ENCODE measurements around the gene SFXN5. TPM values are rescaled to one million over a fixed set of nuclear protein-coding genes. Genes with fewer than 3 reads are reported as not detected.

The SFXN5 gene
- total and polyA plus RNA-seq, 2 of the 8 experiments (the other 6 are each of a cell fraction or from before 2014, with no cell fraction given), result 29.3 to 33.1 TPM

DNA sequence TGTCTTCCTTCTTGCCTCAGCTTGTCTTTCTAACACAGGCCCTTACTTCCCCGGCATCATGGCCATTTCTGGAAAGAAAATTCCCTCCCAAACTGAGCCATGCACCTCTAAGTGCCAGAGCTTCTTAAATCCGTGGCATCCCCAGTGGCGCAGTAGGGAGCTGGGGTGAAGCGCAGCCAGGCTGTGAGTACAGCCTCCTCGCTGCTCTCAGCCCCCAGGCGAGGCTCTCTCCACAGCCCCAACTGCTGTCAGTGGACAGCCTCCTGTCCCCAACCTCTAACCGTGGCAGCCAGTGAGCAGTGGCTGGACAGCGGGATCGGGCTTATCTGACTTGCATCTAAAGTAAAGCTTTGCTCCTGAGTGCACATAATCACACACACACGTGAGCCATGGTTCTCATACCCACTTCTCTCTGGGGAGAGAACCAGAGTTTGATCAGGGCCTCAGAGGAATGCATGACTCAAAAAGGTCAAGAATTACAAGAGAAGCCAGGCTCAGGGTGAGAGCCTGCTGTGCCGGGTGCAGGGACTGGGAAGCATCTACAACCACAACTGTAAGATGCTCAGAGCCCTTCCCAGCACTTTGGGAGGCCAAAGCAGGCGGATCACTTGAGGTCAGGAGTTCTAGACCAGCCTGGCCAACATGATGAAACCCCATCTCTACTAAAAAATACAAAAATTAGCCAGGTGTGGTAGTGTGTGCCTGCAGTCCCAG is 50.7 kb downstream of the SFXN5 start:
- no peaks in the 10 kb centered on the region; a peak in 1 of 7 replicates for H3K4me1 ChIP-seq (replicated peaks in 1 of 4; ENCODE audit: control insufficient read depth in 3 of 4, insufficient read depth in 4 of 4, low read length in 3 of 4)
- no peak overlapping the region for H4K91ac ChIP-seq (replicated peaks; ENCODE audit: insufficient read length, low read length)
- no peak overlapping the region for H2BK5ac ChIP-seq (ENCODE audit: low read depth, low read length)
- H3K14ac ChIP-seq (ENCODE audit: insufficient read length), result no peak overlapping the region
- no peak overlapping the region for H3K56ac ChIP-seq (replicated peaks; ENCODE audit: insufficient read length, low read depth, low read length)
- H3K79me1 ChIP-seq (ENCODE audit: low read depth, low read length), result no peaks in the 10 kb centered on the region
- H3K4ac ChIP-seq (replicated peaks; ENCODE audit: insufficient read length, low read depth, low read length), result no peak overlapping the region
- ChIA-PET POLR2A (ENCODE audit: partially characterized antibody) (interaction anchor here (1.5 kb wide), 1 partner anchor 14 kb away, joined by 3 read pairs; no protein-coding TSS in a partner anchor), CTCF (ENCODE audit: partially characterized antibody) (interaction anchor here (0.6 to 1.7 kb wide), 4 partner anchors 16 to 128 kb away, joined by 3 to 7 read pairs (median 4); no protein-coding TSS in a partner anchor)
- FAIRE-seq (no peak), DNase-seq (ENCODE audit: low read depth in 1 of 2, low spot score in 2 of 2) (peak in 1 of 2 experiments; percentile 36)
- no peaks in the 10 kb centered on the region for H3K9me3 ChIP-seq (ENCODE audit: insufficient read depth in 2 of 2, low read depth in 1 of 2, low read length in 1 of 2)
- no peak overlapping the region for H2BK120ac ChIP-seq (replicated peaks; ENCODE audit: low read depth, low read length)
- H2BK20ac ChIP-seq (ENCODE audit: low read length), result no peak overlapping the region
- H3K27ac ChIP-seq (ENCODE audit: low read depth, low read length), result no peak overlapping the region
- H4K5ac ChIP-seq (ENCODE audit: insufficient read length, low read depth, low read length), result no peak overlapping the region
- H3K27me3 ChIP-seq (replicated peaks in 1 of 4; ENCODE audit: control insufficient read depth in 3 of 4, extremely low read depth in 1 of 4, insufficient read depth in 3 of 4, low read length in 3 of 4), result no peaks in the 10 kb centered on the region
- H2BK15ac ChIP-seq (ENCODE audit: low read length), result 0 out of 2 replicates have a peak overlapping the region, but pooled peaks have one; percentile 16
- no peak overlapping the region for H2AK5ac ChIP-seq (ENCODE audit: low read depth, low read length)
- H3K9ac ChIP-seq (replicated peaks in 1 of 4; ENCODE audit: extremely low read depth in 1 of 4, low read depth in 3 of 4, low read length in 3 of 4), result no peak overlapping the region
- H4K8ac ChIP-seq (ENCODE audit: extremely low read depth, insufficient read depth, low read length), result no peak overlapping the region
- no peak overlapping the region for H3K18ac ChIP-seq (ENCODE audit: extremely low read depth, low read length)
- WGBS, 2 experiments (ENCODE audit: extremely low coverage in 1 of 2, insufficient coverage in 1 of 2, insufficient read length in 1 of 2, insufficient replicate concordance in 2 of 2, low coverage in 1 of 2, low lambda C conversion rate in 2 of 2, missing lambda C conversion rate in 1 of 2), result 90% methylated on average over 12 of the region's 12 CpGs; no CpG with 5 or more reads in 1 of the 2 experiments
- H3K4me3 ChIP-seq (ENCODE audit: extremely low read depth in 1 of 4, insufficient read depth in 2 of 4, low read depth in 3 of 4, low read length in 4 of 4), result no peak overlapping the region
- no peak overlapping the region for H3K4me2 ChIP-seq (ENCODE audit: insufficient read depth in 1 of 2, low read depth in 2 of 2, low read length in 2 of 2)
- no peaks in the 10 kb centered on the region for H3K23me2 ChIP-seq (ENCODE audit: low read depth, low read length)
- no peak for TF ChIP-seq GTF2F1 (IDR thresholded peaks at IDR 0.05; ENCODE audit: borderline replicate concordance, low read depth, low read length)
- no peak overlapping the region for H3K23ac ChIP-seq (ENCODE audit: insufficient read length)
- no peak overlapping the region for H2BK12ac ChIP-seq (ENCODE audit: low read depth, low read length)
- no peaks in the 10 kb centered on the region for H3K79me2 ChIP-seq (ENCODE audit: control insufficient read depth in 1 of 2, insufficient read depth in 2 of 2, low read length in 2 of 2)
- H3K36me3 ChIP-seq (ENCODE audit: control insufficient read depth in 2 of 4, insufficient read depth in 4 of 4, low read length in 3 of 4), result no peaks in the 10 kb centered on the region
- peaks cover 0 to 3% of the 10 kb centered on the region in 2 experiments for H4K20me1 ChIP-seq (replicated peaks in 1 of 2; ENCODE audit: control insufficient read depth in 1 of 2, insufficient read depth in 2 of 2, low read length in 2 of 2)
- H2AFZ ChIP-seq (ENCODE audit: low read length), result no peak overlapping the region
